GM19193 (cell line): ENCODE data around the gene LAMTOR3.
A peak's percentile ranks its signal among the peaks of the same experiment; 100 is the strongest.

ENCODE experiments used
- POLR2A ChIP-seq: IDR thresholded peaks from 4 replicates; pipeline ENCODE4 v1.6.1; 2011; ENCODE audit not compliant: insufficient read depth, insufficient read length; ENCODE audit errors: extremely low read depth

Gene LAMTOR3, protein sequence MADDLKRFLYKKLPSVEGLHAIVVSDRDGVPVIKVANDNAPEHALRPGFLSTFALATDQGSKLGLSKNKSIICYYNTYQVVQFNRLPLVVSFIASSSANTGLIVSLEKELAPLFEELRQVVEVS

GRCh38 chr4:99894161-99894997 is at the start of gene LAMTOR3:
Gene LAMTOR3 (minus strand): TSS chr4:99894427. CDS start chr4:99893963, 464 bp downstream.
- TF ChIP-seq POLR2A = peak; percentile 73

GRCh38 chr4:99938243-99938753 is 44.1 kb upstream of the LAMTOR3 start:
- TF ChIP-seq POLR2A = no peak

GRCh38 chr4:99934891-99935290 is 40.7 kb upstream of the LAMTOR3 start:
- no peak for TF ChIP-seq POLR2A

DNA sequence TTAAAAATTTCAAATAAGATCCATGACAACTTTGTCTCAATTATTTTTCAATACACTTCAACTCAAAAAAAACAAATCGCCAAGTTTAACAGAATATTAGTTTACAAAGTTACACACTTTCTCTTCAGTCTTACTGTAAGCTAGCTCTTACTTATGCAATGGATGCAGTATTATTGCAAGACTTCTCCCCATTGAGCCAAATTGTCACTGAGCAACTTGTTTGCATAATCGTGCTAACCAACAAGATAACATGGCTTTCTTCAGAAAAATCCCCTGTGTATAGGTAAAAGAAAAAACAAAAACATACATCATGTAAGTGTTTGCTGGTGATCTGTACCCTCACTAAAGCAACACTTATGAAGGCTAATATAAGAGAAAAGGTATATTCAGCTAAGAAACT is 33.3 kb upstream of the LAMTOR3 start:
- TF ChIP-seq POLR2A = no peak

GRCh38 chr4:99921174-99921573 is 26.9 kb upstream of the LAMTOR3 start:
- TF ChIP-seq POLR2A = no peak

GRCh38 chr4:99918656-99919055 is 24.4 kb upstream of the LAMTOR3 start:
- TF ChIP-seq POLR2A = no peak

DNA sequence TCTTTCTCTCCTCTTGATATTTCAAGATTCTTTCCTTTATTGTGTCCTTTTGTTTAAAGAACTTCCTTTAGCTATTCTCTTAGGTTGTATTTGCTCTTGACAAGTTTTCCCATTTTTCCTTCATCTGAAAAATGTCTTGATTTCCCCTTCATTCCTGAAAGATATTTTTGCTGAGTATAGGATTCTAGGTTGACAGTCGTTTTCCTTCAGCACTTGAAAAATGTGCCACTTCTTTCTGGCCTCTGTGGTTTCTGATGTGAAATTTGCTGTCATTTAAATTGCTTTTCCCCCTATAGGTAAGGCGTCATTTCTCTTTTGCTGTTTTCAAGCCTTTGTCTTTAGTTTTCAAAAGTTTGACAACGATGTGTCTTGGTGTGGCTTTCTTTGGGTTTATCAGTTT is 23.3 kb upstream of the LAMTOR3 start:
- TF ChIP-seq POLR2A = no peak

DNA sequence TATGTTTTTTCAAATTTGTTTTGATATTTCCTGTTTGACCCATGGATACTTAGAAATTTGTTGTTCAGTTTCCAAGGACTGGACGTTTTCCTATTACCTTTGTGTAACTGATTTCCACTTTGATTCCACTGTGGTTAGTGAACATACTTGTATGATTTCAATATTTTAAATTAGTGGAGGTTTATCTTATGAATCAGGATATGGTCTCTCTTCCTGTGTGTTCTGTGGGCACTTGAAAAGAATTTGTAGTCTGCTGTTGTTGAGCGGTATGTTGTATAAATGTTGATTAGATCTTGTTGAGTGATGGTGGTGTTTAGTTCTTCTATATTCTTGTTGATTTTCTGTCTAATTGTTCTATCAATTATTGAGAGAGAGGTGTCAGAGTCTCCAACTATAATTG is 21.2 kb upstream of the LAMTOR3 start:
- TF ChIP-seq POLR2A = no peak

DNA sequence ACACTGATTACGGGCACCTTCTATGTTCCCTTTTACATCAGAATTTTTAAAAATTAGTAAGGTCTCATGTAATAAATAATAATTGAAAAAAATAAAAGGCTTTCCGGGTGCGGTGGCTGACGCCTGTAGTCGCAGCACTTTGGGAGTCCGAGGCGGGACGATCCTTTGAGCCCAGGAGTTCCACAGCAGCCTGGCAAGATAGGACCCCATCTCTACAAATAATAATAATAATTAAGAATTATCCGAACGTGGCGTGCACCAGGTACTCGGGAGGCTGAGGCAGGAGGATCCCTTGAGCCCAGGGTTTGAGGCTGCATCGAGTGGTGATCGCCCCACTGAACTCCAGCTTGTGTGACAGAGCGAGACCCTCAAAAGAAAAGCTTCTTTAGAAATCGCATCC is 771 bp upstream of the LAMTOR3 start:
- TF ChIP-seq POLR2A = no peak

DNA sequence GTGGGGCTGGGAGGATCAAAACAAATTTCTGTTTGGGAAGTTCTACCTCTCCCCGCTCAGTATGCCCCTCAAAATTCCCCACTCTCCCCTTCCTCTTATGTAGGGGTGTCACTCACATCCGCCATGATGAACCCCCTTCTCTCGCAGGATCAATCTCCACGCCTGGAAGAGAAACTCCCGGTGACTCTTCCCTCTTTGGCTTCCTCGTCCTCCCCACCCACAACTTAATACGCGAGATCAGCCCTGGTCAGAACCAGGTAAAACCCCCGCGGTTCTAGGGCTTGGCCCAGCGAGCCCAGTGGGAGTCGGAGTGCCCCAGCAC is 427 bp downstream of the LAMTOR3 start:
- no peak for TF ChIP-seq POLR2A

GRCh38 chr4:99893029-99893428 is 1.2 kb downstream of the LAMTOR3 start:
- no peak for TF ChIP-seq POLR2A

DNA sequence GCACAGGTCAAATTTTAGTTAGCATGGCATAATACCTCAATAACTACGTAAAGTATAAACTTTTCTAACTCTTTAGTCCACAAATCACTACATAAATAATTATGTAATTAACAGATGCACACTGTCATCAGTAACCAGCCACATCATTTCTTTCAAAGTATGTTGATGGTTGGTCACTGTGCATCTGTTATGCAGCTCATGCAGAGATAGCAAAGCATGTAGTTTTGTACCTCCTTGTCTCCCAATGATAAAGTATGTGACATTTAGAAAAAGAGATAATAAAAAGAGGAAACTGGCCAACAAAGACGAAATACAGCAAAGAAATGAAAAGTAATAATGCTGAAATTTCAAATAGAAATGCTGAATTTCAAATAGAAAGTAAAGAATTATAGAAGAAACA is 2.9 kb downstream of the LAMTOR3 start:
- no peak for TF ChIP-seq POLR2A

GRCh38 chr4:99887837-99888236 is 6.4 kb downstream of the LAMTOR3 start:
- TF ChIP-seq POLR2A = no peak

GRCh38 chr4:99886146-99886545 is 8.1 kb downstream of the LAMTOR3 start:
- no peak for TF ChIP-seq POLR2A

DNA sequence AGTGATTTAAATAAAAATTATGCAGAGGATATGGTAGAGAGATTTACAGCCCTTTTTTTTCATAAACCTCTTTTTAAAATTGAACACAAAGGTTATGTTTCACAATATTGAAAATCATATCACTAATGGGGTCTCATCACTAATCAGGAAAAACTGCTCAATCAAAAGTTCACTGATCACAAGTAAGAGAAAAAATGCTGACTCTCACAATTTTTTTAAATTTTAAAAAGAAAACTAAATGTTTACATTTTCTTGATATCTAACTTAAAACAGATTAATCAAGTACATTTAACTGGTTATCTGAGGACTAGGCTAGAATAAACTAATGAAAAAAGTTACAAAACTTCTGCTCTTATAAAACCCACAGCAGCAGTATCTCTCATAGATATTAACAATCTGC is 8.5 kb downstream of the LAMTOR3 start:
- TF ChIP-seq POLR2A = no peak

DNA sequence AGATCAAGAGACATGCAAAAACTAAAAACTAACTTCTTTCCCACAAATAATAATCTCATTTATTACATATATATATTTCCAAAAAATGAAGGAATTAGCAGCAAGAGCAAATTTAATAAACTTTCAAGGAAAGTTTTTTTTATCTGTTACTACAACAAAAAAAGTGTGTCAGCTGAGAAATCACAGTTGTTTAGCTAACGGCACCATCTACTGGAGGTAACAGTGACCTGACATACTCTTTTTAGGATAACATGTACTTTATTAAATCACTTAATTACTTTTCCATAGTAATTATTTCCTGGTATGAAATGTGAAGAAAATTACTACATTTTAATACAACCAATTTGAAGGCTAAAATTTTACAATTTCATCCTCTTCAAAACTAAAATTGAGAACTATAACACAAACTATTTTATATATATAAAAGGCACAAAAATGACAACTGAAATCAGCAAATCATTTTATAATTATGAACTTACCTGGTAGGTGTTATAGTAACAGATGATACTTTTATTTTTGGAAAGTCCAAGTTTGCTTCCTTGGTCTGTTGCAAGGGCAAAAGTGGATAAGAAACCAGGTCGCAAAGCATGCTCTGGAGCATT is 9.1 kb downstream of the LAMTOR3 start:
- no peak for TF ChIP-seq POLR2A

DNA sequence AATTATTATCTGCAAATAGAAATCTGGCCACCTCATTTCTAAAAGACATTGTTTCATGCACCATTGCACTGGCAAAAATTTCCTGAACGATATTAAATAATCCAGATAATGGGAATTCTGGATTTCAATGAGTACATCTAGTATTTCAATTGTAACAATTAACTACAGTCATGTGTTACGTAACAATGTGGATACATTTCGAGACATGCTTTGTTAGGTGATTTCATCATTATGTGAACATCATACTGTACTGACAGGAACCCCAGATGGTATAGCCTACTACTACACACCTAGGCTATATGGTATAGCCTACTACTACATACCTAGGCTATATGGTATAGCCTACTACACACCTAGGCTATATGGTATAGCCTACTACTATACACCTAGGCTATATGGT is 14.8 kb downstream of the LAMTOR3 start:
- no peak for TF ChIP-seq POLR2A

DNA sequence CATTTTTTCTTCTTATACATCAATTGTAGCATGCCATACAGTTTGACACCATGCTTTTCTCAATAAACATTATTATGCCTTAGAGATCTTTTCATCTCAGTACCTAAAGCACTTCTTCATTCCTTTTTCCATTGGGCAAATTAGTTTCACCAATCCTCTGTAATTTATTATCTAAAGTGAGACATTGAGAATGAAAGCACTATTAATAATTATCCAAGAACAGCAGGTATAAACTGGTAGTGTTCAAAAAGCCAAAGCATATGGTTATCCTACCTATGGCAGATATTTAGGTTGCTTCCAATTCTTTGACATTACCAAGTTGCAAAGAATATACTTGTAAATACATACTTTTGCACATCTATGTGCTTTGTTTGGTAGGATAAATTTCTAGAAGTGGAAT is 15.6 kb downstream of the LAMTOR3 start:
- TF ChIP-seq POLR2A = no peak
